CMK (cell line): ENCODE data around the gene RNF214.
"Not testable (repeated sequence)": the region's sequence is repeated elsewhere in the genome, so short reads cannot be mapped to it uniquely, and the experiment has no call there.

Experiments
- DNase-seq: peaks from one replicate; pipeline ENCODE4 v3.0.0-alpha.2; 2010; ENCODE audit warnings: low read depth

The RNF214 gene

DNA sequence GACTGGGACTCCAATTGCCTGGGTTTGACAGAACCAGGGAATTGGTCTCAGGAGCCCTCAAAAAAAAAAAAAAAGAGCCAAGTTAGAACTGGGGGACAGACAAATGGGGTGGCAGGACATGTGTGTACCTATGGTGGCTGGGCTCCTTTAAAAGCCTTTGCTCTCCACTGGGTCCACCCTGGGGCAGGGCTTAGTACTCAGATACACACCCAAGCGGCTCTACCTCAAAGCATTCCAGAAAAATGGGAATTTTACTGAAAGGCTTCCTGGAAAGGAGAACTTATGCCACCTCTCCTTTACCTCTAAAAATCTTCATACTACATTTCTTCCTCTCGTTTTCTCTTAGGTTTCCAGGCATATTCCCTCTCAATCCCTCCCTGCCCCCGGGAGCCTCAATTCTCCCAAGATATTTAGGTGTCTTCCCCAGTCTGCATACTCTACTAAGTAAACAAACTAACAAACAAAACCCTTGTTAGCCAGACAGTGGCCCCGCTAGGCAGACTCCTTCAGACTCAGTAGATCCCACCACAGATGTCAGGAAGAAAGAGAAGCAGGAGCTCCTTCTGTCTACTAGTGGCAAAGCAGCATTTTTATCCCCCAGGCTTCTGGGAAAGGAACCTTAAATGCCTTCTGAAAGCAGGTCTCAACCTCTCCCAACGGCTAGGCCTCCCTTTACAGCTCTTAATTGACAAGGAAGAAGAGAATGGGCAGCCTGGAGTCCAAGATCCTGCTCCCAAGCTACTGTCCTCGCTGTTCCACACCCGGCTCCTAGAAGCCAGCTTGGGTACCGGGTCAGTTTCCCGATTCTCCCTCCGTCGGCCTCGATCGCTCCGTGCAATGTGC lies 1.3 kb upstream of the RNF214 start:
- DNase-seq = no peak

DNA sequence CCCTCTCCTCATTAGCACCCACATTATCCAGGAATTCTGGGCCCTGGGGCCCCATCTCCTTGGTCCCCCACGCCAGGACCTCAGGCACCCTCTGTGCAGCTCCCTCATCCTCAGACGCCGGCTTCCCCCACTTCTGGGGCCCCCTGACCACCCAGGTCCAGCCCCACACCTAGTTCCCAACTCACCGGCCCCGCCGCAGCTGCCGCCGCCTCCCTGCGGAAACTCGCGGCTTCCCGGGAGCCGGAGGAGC lies 704 bp upstream of the RNF214 start, which contains the start of gene PCSK7:
PCSK7 (minus strand) TSS at position 232 of the 250 bp plus-strand sequence. CDS start 2,229 bp downstream, outside the sequence.
- no peak for DNase-seq

DNA sequence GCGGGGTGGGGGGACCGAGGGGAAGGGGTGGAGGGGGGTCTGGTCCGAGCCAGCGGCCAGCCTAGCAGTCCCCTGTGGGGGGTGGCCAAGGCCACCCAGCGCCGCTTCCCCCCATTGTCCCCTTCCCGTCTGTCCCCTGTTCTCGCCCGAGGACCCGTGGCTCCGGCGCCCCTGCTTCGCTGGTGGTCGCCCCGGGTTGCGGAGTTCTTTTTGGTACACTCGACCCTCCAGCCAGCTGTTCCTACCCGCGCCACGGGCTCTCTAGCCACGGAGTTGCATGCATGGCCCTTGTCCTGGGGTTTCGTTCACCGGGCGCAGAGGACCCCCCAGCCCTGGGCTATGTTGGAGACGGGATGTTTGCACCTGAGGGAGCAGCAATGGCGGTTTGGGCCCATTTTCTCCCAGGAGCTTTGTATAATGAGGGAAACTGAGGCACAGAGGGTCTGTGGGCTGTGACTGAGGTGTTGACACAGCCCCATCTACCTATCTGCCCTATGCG lies 489 bp downstream of the RNF214 start:
- DNase-seq = peak; percentile 18

DNA sequence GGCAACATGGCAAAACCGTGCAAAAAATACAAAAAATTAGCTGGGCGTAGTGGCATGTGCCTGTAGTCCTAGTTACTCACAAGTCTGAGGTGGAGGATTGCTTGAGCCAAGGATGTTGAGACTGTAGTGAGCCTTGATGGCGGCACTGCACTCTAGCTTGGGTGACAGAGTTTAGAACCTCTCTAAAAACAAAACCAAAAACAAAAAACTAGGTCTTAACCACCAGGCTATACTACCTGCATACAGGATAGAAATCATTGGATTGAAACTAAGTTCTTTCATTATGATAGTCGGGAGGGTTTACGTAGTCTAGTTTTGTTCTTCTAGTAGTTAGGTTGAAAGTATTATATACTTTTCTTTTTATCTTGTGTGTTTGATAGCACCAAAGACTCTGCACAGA lies 5.8 kb downstream of the RNF214 start:
- no peak for DNase-seq

DNA sequence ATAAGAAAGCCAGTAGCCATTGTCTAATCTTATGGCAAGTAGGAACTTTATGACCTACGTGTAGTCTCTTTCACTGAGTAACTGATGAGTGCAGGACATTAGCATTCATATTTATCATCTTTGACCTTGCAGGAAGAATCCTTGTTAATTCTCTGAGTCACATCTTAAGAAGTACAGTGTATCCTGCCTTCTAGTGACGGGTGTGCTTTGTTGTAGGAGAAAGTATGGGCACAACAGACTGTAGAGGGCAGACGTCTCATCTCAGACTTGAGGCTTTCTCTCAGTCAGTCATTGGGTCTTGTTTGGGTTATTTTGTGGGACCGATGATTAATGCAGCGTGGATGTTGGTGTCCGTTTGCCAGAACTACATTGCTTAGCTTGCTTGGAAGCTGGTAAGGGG lies 6.8 kb downstream of the RNF214 start:
- DNase-seq = no peak

DNA sequence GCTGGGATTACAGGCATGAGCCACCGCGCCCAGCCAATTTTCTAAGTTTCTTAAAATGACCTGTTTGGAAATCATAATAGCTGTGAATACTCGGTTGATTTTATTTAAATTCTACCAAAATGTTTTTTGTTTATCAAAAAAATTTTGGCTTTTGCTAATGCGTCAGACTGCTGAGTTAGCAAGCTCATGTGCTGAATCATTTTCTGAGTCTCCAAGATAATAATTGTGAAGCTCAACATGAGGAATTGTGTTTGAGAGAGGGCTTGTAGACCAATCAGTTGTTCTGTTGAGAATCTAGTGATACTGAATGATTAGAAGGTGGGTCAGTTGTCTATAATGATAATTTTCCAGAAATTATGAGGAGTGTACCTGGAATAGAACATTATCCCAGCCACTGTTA lies 15.9 kb downstream of the RNF214 start:
- DNase-seq = no peak

DNA sequence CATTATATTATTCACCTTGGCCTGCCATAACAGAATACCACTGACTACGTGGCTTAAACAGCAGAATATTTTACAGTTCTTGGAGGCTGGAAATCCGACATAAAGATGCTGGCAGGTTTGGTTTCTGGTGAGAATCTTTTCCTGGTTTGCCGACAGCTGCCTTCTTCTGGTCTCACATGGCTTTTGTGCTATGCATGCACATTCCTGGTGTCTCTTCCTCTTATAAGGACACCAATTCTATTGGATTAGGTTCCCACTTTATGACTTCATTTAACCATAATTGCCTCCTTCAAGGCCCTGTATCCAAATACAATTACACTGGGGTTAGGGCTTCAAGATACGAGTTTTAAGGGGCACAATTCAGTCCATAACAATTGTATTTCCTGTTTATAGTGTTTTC lies 17.1 kb downstream of the RNF214 start:
- DNase-seq = no peak

DNA sequence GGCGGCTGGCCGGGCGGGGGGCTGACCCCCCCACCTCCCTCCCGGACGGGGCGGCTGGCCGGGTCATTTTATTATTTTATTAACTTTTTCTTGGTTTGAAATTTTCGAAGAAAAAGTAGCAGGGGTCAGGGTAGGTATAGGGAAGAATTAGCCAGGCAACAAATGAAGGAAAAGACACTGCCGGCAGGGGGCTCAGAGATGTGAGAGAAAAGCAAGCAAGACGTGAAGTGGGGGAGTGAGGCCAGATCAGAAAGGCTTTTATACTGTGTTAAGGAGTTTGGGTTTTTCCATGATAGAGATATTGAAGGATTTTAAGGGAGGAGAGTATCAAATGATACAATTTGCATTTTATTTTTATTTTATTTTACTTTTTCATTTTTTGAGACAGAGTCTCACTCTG lies 19.0 kb downstream of the RNF214 start:
- DNase-seq = no peak

DNA sequence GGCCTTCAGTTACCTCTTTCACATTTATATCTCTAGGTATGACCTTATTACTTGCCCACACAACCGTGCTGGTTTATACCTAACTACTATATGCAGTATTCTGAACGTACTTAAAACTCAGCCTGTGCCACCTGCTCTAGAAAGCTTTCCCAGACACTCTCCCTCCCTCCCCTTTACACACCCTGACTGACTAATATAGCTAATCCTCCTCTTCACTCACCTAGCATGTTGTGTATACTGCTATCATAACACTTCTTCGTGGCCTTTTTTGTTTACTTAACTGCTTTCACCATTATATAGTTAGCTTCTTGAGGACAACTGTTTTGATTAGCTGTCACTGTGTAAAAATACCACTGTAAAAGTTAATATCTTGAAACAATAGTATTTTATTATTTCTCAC lies 23.5 kb downstream of the RNF214 start:
- DNase-seq = no peak

DNA sequence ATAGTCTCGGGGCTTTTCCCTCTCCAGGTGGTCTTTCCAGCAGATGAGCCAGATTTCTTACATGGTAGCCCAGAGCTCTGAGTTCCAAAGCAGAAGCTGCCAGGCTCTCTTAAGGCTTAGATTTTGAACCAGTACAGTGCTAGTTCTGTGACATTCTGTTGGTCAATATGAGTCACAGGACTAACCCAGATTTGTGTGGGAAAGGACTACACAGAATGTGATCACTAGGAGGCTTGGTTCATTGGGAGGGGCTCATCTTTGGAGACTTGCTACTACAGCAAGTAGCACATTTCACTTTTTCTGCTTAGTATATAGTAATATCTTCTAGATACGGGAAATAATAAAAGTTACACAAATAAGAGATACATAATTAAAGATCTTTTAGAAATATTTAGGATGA lies 24.1 kb downstream of the RNF214 start:
- no peak for DNase-seq

DNA sequence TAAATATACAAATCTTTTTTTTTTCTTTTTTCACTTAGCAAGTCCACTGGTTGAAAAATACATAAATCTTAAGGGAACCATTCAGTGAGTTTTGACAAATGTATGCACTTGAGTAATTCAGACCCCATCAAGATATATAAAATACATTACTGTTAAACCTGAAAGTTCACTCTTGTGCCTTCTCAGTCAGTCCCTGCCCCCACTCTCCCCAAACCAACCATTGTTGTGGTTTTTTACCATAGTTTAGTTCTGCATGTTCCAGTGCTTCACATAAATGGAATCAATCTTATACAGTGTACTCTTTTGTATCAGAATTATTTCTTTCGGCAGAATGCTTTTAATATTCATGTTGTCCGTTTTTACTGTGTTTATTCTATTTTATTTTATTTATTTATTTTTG lies 26.1 kb downstream of the RNF214 start:
- DNase-seq = no peak

DNA sequence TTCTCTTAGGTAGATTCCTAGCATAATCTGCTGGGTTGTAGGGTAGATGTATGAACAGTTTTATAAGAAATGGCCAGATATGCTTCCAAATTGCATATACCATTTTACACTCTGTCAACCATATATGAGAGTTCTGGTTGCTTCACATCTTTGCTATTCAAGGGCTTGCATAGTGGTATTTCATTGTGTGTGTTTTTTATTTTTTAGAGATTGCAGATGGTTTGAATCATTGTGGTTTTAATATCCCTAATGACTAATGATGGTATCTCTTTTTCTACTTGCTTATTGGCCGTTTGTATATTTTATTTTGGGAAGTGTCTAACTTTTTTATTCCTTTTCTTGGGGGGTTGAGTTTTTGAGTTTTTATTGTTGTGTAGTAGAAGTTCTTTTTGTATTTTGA lies 26.9 kb downstream of the RNF214 start:
- DNase-seq = no peak

DNA sequence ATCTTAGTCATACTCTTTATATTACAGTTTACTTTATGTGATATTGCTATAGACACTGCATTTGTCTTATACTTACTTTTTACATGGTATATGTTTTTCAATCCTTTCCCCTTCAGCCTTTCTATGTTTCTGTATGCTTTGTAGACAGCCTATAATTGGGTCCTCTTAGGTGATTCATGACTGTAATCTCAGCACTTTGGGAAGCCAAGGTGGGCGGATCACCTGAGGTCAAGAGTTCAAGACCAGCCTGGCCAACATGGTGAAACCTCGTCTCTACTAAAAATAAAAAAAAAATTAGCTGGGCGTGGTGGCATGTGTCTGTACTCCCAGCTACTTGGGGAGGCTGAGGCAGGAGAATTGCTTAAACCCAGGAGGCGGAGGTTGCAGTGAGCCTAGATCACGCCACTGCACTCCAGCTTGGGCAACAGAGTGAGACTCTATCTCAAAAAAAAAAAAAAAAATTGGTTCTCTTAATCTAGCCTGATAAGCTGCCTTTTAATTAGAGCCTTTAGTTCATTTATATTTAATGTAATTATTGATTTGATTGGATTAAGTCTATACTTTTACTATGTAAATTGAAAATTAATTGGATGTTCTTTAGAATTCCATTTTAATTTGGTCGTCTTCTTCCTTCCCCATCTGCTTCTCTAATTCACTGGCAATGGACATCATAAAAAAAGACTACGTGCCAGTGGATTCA lies 32.3 kb downstream of the RNF214 start:
- not testable (repeated sequence) for DNase-seq

DNA sequence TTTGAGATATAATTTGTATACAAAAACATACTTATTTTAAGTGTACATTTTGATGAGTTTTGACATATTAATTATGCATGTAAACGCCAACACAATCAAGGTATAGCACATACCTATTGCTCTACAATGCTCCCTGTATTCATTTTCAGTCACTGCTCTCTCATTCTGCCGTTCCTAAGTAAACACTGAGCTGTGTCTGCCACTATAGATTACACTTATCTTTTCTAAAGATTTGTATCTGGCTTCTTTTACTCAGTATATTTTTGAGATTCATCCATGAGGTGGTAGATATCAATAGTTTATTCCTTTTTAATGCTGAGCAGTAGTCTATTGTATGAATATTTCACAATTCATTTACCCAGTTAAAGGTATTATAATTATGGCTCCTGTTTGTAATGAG lies 33.3 kb downstream of the RNF214 start:
- DNase-seq = no peak

DNA sequence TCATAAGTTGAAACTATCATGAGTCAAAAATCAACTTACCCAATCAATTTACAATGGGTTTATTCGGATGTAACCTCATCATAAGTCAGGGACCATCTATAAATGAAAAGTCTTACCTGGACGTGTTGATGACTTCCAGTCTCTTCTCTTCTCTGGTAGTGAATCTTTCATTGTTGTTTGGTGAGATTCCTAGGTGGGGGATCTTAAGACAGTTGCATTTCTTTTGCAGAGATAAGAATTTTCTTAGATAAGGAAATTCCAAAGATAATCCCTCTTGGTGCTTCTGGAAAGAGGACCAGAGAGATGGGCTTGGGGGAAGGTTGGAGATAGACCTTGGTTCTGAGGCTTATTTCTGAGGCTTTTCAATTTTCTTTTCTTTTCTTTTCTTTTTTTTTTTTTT lies 37.4 kb downstream of the RNF214 start:
- no peak for DNase-seq

DNA sequence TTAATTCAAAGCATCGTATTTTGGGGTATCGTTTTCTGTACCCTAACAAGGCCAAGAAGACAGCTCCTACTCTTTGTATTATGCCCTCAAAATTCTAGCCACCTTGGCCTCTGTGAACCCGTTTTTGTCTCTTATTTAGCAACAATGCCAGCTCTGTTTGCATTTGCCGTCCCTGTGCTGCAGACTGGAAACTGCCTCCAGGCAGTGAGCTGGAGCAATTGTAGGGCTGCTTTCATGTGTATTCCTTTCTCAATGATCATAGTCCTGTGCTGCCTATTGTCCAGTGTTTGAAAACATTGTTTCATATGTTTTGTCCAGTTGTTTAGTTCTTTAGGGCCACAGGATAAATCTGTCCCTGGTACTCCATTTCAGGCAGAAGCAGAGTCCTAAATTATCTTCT lies 38.7 kb downstream of the RNF214 start:
- no peak for DNase-seq

DNA sequence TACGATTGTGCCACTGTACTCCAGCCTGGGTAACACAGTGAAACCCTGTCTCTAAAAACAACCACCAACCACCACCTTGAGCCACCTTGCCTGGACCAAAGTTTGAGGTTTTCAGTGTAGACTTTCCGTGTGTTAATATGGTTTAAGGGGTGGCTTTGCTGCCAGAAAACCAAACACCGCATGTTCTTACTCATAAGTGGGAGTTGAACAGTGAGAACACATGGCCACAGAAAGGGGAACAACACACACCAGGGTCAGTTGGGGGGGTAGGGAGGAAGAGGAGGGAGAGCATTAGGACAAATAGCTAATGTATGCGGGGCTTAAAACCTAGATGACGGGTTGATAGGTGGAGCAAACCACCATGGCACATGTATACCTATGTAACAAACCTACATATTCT lies 39.7 kb downstream of the RNF214 start:
- DNase-seq = not testable (repeated sequence)

DNA sequence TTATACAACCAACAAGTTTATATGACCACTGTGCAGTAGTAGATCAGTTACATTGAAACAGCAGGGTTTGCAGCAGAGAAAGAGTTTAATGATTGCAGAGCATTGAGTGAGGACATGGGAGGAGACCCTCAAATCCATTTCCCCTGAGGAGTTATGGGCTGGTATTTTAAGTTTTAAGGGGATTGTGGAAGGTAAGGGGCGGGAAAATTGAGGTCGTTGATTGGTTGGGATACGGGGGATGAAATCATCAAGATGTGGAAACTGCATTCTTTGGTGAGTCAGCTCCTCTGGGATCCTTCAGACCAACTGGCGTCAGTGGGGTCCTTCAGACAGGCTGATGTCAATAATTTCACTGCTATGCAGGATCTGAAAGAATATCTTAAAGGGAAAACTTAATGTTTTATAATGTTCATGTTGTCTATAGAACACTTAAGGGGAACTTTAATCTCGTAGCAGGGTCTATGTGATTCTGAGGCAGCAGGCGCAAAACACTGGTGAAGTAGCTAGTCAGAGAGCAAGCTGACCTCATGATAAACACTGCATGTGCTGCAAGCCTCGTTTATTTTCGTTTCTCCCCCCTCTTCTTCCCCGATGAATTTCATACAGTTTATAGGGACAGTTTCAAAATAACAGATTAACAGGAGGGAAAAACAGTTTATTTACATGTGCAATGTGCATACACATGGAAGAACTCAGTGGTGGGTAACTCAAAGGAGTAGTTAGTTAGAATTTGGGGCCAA lies 41.2 kb downstream of the RNF214 start:
- DNase-seq = no peak

DNA sequence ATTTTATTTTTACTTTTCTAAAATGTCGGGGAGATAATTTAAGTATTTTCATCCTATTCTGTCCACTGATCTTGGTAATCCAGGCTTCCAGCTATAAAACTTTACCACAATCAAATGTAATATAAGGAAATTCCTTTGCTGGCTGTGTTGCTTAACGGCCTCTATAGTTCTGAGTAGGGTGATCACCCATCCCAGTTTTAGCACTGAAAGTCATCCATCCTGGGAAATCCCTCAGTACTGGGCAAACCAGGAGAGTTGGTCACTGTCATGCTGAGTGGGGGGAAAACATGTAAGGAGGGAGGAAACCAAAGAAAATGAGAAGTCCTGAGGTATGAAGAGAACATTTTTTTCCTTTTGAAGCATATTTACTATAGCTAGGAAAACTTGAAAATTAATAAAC lies 45.9 kb downstream of the RNF214 start:
- no peak for DNase-seq

DNA sequence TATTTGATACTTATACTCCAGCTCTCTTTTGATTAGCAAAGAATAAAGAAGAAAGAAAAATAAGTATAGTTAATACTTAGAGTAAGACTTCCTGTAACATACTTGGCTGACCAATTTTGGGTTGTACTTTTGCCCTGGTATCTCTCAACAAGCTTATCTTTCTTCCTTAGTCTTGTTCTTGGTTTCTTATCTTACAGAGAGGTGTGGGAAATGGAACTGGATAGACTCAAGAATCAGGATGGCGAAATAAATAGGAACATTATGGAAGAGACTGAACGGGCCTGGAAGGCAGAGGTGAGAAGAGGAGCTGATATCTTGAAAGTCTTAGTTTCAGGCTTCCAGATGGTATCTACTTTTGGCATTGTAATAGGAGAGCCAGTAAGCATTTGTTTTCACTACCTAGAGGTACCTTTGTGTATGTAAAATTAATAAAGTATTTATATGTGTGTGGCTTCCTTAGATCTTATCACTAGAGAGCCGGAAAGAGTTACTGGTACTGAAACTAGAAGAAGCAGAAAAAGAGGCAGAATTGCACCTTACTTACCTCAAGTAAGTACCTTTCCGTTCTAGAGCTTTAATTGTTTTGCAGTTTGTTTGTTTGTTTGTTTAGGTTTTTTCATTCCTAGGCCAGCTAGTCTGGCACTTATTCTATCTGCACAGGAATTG lies 47.4 kb downstream of the RNF214 start:
- peak; percentile 11 for DNase-seq

DNA sequence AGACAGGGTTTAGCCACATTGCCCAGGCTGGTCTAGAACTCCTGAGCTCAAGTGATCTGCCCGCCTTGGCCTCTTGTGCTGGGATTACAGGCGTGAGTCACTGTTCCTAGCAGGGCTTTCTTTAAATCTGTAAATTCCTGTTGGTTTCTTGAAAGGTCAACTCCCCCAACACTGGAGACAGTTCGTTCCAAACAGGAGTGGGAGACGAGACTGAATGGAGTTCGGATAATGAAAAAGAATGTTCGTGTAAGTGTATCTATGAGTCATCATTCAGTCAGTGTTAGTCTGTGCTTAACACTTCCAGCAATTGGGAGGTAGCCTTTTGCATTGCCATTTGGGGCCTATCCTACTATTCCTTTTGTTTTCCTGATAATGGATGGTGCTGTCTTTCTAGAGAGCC lies 48.7 kb downstream of the RNF214 start:
- no peak for DNase-seq

DNA sequence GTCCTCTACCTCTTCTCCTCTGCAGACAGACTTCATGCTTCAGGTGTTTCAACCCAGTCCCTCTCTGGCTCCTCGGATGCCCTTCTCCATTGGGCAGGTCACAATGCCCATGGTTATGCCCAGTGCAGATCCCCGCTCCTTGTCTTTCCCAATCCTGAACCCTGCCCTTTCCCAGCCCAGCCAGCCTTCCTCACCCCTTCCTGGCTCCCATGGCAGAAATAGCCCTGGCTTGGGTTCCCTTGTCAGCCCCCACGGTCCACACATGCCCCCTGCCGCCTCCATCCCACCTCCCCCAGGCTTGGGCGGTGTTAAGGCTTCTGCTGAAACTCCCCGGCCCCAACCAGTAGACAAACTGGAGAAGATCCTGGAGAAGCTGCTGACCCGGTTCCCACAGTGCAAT lies 49.4 kb downstream of the RNF214 start:
- DNase-seq = no peak
